Umbilical cord (tissue), 2 donors: ENCODE data around the gene EMP1. TPM values are rescaled to one million over a fixed set of nuclear protein-coding genes. Genes with fewer than 3 reads are reported as not detected.

ENCODE experiments used
- DNase-seq: peaks from one replicate; pipeline ENCODE4 v3.0.0-alpha.2; 2015; ENCODE audit warnings: low spot score
- total RNA-seq: library from RNA; depleted of rRNA; stranded (reverse); fragments of >200 nt; gene quantifications from one replicate; pipeline ENCODE4 v1.2.3, GENCODE V29; 2014; ENCODE audit warnings: low replicate concordance; ENCODE audit not compliant: insufficient read depth

EMP1 gene
- total RNA-seq, 1 donor from 2014 or later, result 81.6 TPM

DNA sequence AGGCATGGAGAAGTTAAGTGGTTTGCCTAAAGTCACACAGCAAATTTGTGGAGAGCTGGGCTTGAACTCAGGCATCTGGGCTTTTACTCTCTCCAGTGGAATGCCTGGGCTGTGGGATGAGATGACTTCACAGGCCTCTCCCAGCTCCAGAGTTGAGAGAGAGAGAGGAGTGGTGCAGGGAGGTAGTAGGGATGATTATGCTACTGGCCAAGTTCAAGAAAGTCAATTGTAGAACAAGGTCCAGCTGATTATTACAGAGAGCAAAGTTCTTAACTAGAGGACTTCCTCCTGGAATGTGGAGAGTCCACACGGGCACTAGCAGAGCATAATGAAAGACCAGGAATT, 769 bp upstream of the EMP1 start:
- DNase-seq, result peak; percentile 53

DNA sequence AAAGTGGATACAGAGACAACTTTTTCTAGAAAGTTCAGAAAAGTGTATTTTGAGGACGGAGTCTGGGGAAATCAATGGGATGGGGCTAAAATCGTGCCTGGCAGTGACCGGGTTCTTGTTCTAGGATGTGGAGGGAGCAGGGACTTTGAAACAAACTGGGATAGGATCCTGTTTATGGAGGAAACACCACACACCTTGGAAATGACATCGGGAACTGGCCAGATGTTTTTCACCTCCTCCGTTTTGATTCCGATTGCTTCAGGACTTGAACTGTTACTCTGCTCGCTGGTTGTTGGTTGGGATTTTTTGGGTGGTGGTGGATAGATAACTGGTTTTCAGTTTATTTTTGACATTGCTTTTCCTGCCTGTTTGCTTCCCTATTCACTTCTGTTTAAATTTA, 506 bp downstream of the EMP1 start:
- no peak for DNase-seq

DNA sequence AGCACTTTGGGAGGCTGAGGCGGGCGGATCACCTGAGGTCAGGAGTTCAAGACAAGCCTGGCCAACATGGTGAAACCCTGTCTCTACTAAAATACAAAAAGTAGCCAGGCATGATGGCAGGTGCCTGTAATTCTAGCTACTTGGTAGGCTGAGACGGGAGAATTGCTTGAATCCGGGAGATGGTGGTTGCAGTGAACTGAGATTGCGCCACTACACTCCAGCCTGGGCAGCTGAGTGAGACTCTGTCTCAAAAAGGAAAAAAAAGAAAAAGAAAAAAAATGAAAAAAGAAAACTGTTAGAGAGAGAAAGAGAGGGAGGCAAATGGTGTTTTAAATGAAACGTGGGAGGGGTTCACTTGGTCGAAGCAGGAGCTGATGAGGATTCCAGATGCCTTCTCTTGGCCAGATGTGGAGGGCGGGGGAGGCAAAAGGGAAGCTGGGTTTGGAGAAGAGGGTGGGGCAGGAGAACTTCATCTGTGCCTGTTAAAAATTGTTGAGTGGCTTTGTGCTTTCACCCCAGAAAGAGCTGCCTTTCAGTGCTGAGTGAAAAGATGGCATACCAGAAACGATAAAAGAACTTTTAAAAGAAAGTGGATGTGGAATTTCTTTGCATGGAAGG, 1.1 kb downstream of the EMP1 start:
- DNase-seq, result peak; percentile 83

DNA sequence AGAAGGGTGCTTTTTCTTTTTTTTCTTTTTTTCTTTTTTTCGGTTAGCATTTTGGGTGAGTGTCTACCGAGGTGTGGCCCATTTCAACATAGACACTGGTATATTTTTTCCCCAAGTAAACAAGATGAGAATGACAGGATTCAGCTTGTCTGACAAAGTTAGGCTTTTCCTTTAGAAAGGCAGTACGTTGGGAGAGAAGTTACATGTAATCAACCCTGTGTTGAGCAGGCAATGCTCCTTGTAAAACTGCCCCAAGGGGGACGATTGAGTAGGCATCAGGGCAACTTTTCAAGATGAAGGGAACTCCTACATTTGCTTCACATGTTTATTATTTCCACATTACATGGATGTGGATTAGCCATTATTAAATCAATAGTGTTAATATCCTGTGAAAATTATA, 1.7 kb downstream of the EMP1 start:
- DNase-seq, result no peak

DNA sequence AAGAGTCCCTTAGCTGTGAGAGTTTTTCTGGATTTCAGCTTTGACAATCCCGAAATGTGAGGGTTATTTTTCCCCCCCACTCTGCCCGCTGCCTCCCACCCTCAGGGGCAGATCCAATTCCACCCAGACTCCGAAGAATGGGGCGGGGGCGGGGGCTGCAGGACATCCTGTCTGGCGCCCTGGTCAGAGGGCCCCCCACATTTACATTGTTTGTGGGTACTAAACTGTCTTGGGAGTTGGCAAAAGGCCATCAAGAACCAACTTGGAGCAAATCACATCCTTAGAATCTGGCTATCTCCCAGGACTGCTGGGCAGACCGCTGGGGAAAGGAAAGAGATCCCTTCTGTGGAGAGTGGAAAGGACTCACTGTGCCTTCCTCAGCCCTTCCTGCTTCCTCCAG, 2.4 kb downstream of the EMP1 start:
- DNase-seq, result no peak

DNA sequence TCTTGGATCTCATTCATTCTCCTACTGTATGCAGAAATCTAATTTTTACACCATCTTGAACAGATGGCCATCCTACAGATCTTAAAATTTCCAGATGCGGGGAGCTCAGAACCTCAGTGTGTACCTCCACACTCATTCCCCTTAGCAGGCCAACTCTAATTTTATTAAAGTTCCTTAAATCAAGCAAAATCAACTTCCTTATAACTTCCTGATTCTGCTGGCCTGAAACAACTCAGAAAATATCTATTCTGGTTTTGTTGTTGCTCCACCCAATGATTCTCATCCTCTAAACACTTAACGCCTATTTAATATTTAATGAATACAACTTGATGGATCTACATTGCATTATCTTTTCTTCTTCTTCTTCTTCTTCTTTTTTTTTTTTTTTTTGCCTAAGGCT, 3.1 kb downstream of the EMP1 start:
- DNase-seq, result no peak

DNA sequence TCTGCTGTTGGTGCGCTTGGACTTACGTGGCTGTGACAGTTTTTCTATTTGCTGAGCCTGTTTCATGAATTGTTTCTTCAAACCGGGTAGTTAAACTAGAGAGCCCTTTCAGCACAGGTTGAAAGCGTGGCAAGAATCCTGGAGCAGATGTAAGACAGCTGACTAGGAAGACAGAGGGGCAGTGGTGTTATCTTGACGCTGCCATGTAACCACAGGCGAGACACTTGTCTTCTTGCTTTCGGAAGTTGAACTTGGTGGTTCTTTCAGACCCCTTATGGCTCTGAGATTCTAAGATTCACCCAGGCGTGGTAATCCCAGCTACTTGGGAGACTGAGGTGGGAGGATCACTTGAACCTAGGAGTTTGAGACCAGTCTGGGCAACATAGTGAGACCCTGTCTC, 4.3 kb downstream of the EMP1 start:
- DNase-seq, result no peak

DNA sequence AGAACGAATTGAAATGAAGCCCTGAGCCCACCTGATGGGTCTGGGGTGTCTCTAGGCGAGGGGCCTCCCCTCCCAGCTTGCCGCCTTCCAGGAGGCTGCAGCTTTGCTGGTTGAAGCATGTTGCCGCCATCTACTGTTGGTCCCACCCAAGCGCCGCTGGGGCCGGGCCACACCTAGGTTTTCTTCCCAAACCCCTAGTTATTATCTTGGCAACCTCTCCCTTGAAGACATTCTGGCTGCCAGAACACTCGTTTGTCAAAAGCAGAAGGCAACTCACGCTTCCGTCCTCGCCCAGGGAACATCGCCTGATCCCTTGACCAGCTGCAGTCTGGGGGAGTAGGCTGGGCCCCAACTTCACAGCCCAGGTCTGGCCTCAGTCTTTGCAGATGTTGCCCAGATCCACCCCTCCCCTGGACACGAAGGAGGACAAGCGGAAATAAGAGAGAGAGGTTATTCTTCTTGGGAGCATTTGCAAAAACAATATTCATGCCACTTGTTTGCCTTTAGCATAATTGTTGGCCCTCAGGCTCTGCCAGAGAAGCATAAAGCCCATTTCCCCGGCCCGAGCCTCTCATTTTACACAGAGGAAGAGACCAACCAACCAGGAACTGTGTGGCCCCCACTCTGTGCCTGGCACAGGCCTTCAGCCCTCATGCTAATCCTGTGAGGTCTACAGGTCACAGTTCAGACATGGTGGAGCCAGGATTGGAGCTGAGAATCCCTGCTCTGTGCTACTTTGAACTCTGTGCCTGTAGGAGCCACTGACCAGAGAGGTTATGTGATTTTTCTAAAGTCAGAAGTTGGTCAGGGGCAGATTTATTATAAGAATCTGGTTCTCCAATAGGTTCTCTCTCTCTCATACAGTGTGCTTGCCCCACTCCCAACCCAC, 6.8 kb downstream of the EMP1 start:
- DNase-seq, result no peak

DNA sequence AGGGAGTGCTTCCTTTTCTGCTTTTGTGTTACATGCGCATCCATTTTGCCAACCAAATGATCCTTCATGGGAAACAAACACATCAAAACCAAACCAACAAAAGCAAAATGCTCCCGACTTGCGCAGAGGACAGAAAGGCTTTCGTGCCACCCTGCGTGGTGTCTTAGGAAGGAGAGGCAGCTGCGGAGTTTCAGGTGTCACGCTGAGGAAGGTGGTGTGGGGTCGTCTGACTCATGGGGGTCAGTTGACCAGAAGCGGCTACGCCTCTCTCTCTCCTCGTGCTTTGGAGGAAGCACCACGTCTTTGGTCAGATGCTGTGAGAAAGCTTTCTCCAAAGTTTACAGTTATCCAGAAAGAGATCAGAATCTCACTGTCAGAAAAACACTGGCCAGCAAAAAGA, 7.9 kb downstream of the EMP1 start:
- no peak for DNase-seq

DNA sequence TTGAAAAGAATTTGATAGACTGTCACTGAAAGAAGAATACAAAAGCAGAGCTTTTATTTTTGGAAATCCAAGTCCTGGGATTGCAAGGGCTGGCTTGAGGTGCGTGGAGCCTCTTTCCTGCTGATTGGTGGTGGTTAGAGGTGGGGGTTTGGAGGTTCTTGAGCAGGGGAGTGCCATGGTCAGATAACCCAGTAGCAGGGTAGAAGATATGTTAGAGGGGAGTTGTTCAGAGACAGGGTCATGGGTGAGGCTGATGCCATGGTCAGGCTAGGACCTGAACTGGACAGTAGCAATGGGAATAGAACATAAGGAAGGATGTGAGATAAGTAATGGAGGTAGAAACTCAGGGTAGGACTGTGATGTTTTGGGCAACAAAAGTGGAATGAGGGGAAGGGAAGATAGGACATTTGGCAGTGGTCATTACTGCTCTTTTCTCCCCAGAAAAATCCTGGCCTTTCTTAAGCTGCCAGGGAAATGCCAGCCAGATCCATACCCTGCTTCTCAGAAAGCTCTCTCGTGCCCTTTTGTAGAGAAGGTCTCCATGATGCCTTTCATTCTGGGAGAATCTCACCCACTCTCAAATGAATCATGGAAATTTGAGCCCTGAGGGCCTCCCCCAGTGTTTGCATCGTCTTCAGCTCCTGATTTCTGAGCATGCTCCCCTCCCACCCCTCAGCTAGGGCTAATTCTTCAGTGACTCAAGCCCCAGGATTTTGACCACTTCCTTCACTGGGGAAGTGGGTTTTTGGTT, 9.5 kb downstream of the EMP1 start:
- DNase-seq, result peak; percentile 25

DNA sequence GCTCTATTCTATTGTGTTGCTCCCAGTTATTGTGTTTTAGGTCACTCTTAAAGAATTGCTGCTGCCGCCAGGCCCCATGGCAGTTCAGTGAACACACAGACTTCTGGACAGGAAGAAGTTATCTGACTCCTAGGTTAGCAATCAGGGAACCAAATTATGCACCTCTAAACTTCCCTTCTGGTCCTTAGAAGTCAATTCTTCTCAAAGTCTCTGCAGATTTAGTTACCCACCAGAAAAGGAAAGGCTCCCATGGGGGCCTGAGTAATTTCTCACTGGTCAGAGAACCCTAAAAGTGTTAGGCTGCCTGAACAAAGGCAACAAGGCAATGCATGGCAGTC, 10.0 kb downstream of the EMP1 start:
- DNase-seq, result no peak

DNA sequence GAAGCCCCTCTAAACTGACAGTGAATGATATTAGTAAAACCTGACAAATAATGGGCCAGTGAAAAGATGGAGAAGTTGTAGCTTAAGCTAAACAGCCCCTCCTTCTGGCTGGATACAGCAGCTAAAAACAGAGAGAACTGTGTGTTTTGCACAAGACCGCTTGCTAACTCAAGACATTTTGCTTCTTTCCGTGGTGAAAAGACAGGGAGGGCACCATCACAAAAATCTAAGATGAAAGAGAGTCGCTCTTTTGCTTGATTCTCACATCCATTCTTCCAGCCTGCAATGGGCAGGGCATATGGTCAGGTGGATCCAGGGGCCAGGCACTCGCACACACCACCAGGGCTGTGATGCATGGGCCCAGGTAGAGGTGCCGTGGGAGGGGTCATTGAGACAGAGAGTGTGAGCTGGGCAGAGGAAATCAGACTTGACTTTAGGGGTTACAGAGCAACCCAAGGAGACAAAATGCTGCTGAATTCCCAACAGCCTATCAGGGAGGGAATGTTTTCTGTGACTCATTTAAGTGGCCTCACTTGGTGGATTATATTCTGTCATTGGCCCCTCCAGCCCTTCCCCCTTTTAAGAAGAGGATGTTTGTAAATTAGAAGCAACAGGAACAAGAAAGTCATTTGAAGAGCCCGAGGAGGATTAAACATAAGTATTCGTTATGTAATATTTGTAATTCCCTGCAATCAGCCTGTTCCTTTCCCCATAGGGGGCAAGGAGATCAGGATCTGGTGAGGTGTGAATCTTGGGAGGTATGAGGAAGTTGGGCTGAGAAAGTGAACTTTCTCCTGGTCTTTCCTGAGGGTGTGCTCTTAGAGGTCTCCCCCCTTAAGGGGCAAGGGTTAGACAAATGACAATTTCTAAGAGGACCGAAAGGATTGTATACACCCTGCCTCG, 12.3 kb downstream of the EMP1 start:
- peak; percentile 42 for DNase-seq

DNA sequence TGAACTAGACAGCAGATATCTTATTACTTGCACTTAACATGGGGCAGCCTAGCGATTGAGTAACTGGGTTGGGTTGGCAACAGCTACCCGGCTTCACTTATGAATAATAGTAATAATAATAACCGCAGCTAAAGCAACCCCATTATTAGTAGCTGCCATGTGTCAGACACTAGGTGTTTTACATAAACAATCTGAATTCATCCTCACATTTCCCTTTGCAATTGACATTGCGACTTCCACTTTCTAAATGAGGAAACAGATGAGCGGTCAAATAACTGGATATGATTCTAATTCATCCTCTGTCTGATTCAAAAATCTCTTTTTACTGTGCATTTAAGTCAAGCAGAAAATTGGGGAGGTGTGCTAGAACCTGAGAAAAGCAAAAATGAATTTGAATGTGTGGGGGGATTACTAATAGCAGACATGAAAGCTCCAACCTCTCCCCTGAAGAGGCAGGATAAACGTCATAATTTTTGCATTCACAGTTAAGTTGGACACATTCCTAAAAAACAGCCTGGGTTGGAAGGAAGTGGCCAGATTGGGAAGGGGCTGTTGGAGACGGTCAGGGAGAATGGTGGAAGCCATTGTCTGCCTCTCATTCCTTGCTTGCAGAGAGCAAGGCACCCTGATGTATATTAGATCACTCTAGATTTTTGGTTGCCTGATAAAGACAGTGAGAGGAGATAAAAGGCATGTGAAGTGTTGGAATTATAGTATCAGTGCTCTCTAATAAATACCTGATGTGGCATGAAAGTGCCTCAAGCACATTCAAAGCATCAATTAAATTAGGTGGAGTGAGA, 13.1 kb downstream of the EMP1 start:
- no peak for DNase-seq

DNA sequence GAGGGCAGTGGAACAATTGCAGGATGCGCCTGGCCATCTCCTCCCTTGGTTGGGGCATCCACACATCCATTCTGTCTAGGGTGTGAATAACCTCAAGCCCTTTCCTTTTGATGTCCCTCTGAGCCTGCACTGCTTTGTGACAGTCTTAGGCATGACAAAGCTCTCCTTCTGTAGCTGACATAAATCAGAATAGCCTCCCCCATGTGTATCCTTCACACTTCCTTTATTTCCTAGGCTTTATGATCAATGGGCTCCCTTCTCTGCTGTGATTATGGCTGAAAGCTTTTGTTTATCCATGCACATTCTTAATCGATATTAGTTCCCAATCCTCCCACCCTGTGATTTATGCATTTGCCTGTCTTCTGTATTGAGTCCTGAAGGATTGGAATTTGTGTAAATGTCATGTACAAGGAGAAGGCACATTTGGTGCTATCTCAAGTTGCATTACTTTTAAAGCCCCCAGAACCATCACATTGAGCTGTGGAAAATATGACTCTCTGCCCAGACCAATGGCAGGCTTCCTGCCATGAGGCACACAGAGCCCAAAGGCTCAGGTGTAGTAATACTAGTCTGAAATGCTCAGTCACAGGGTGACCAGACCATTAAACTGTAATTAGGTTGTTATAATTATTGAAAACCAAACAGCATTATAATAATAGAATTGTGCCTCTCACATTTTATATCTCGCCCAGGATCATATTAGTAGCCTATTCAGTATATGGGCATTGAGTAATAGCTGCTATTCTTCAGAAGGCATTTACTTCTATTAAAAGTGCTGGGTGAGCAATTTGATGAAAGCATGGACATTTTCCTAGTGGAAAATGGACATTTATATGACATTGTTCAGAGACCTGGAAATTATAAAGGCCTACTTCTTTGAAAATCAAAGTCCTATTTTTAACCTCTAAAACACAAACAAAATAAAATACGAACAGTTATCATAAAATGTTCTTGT, 14.0 kb downstream of the EMP1 start:
- no peak for DNase-seq

DNA sequence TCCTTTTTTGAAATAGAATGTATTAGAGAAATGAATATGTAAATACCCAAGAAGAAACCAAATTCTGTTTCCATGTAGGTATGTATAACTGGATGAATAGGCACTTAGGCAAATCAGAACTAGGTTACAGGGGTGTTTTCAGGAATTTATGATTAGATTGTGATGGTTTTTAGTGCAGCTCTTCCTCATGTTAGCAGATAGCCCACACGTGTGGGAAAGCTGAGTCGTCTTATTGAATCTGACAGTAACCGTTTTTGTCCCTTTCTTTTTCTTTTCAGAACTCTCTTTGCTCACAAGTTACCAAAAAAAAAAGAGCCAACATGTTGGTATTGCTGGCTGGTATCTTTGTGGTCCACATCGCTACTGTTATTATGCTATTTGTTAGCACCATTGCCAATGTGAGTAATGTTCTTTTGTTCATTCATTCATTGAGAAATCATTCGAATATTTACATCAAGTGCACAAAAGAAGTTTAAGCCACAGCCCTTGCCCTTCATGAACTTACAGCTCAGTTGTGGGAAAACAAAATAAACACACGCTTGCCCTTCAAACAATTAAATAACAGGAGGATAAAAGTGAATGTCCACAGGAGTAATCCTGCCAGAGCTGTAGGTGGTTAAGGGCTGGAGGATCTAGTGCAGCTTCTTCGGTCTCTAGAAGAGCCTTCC, 14.8 kb downstream of the EMP1 start:
- DNase-seq, result no peak

DNA sequence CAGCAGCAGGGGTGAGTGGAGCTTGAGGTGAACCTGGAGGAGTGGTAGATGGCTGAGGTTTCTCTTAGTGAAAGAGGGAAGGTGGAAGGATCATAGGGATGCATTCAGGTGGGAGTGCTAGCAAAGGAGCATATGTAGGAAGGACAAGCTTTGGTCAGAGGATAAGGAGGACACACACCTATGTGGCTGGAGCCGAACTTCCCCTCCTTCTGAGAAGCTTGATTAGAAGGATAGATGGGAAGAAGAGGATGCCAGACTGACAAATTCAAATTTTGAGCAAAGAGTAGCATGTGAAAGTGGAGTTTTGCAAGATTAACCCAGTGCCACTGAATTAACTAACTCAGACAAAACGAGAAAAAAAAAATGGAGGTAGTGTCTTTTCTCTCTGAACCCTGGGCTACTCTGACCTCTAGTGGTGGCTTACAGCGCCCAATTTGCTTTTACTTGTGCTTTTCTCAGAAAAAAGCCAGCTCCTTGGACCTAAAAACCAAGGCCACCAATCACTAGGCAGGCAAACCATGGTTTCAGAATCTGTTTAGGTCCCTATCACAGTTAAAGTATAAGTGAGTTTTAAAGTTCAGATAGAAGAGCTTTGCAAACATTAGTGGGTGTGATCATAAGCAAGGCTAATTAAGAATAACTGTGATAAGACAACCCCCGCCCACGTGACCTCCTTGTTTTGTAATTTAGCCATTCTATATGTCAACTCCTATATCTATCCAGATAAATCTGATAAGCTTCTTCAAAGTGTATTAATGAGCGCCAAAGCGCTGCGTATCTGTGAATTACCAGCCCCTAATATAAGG, 15.5 kb downstream of the EMP1 start:
- DNase-seq, result peak; percentile 82

DNA sequence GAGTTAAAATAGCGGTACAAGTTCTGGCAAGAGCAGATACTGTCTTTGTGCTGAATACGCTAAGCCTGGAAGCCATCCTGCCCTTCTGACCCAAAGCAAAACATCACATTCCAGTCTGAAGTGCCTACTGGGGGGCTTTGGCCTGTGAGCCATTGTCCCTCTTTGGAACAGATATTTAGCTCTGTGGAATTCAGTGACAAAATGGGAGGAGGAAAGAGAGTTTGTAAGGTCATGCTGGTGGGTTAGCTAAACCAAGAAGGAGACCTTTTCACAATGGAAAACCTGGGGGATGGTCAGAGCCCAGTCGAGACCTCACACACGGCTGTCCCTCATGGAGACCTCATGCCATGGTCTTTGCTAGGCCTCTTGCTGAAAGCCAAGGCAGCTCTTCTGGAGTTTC, 18.5 kb downstream of the EMP1 start:
- DNase-seq, result no peak

DNA sequence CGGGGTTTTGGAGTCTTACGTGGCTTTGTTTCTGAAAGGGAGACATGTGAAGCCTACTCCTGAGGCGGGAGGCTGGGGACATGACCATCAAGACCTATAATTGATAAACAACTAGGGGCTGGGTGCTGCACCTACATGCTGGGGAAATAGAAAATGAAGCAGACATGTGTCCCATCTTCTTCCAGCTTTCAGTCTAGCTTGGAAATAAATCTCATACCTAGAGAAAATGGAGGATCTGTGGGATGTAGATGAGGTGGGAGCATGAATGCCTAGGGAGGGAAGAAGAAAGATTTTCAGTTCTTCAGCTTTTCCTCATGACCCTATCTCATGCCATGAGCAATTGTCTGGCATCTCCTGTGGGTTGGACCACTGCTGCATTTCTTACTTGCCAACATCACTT, 22.1 kb downstream of the EMP1 start:
- DNase-seq, result no peak
